Esophagus muscularis mucosa (tissue), 3 donors: ENCODE results near the gene DYNC2H1.

Source experiments
- CTCF ChIP-seq, 3 experiments: fragments of 200-600 bp in 2 of 3; fragments of 450-650 bp in 1 of 3; sonication (generic) in 2 of 3; IDR thresholded peaks; one replicate each; pipeline ENCODE4 v1.5.1; 2017 to 2019; ENCODE audit warnings: antibody characterized with exemption in 3 of 3, mild to moderate bottlenecking in 2 of 3, moderate library complexity in 1 of 3
- POLR2A ChIP-seq: fragments of 450-650 bp; IDR thresholded peaks from one replicate; pipeline ENCODE4 v1.6.1; 2017; ENCODE audit warnings: antibody characterized with exemption, moderate library complexity, mild to moderate bottlenecking, low read depth
- POLR2AphosphoS5 ChIP-seq, 2 donors: sonication (generic); formaldehyde crosslinking; IDR thresholded peaks; one replicate each; pipeline ENCODE4 v1.6.1; 2017; ENCODE audit warnings: antibody characterized with exemption in 2 of 2

- no peak for TF ChIP-seq POLR2AphosphoS5 (IDR thresholded peaks at IDR 0.05)
- TF ChIP-seq POLR2A = no peak
- TF ChIP-seq CTCF (IDR thresholded peaks at IDR 0.05) = no peak
Measured at GRCh38 chr11:103111400-103111799, 2.2 kb downstream of the DYNC2H1 start.
